ENCODE results near the gene OR4D1. TPM values are rescaled to one million over a fixed set of nuclear protein-coding genes. Genes with fewer than 3 reads are reported as not detected.

The OR4D1 gene
- total and polyA plus RNA-seq, 2 of the 8 experiments (the other 6 are each of a cell fraction or from before 2014, with no cell fraction given) = 0.32 to 0.39 TPM

DNA sequence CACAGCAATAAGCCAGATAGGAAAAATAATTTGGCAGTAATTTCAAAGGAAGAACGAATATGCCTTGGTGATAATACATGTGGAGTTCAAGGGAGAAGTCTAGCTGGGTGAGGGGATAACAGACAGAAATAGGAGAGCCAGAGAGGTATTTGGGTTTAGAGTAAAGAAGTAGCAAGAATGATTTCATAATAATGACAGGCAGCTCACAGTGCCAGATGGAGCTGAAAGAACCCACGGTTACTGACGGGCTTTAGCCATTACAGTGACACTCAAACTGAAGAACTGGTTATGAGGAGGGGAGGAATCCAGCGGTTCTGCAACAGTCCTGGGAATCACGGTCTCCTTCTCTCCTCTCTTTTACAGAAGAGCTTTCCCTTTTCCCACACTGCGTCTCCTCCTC lies 2.2 kb downstream of the OR4D1 start (continued):
- TF ChIP-seq ATF2 (IDR thresholded peaks at IDR 0.05; ENCODE audit: low read length) (no peak), KDM1A (IDR thresholded peaks at IDR 0.05; ENCODE audit: borderline replicate concordance, low read length) (no peak), KDM5A (IDR thresholded peaks at IDR 0.05; ENCODE audit: low read length) (no peak), ZNF274 (IDR thresholded peaks at IDR 0.05; ENCODE audit: borderline replicate concordance, extremely low read depth, low read length) (no peak)

All from H1 (cell line).